B cell (primary cell): ENCODE measurements around the gene NUP93. TPM values are rescaled to one million over a fixed set of nuclear protein-coding genes. Genes with fewer than 3 reads are reported as not detected.

Experiments
- ATAC-seq: fragments of 200-7000 bp; cut with Tn5 transposase; one replicate; pipeline ENCODE4 v1.10.0; 2021; ENCODE audit warnings: low read depth, mild to moderate bottlenecking, moderate number of reproducible peaks, moderate library complexity
- CTCF ChIA-PET: fragments of 350-600 bp; sonication (Branson Sonifier 250); formaldehyde crosslinking; loops from one replicate; lab custom pipeline; 2021; ENCODE audit warnings: antibody characterized with exemption, inconsistent platforms; lab: Charles Lee
- POLR2A ChIA-PET: fragments of 350-600 bp; sonication (Branson Sonifier 250); formaldehyde crosslinking; loops from one replicate; lab custom pipeline; 2021; ENCODE audit warnings: antibody characterized with exemption; lab: Charles Lee
- DNase-seq: peaks from one replicate; pipeline ENCODE4 v3.0.0; 2013
- H2AFZ ChIP-seq: 2 replicates; pipeline ENCODE4 v1.6.1; 2012; ENCODE audit warnings: mild to moderate bottlenecking, low read depth, low read length; ENCODE audit not compliant: insufficient read depth, poor library complexity, severe bottlenecking
- H3K27ac ChIP-seq, 2 donors: 1 replicate in 1 of 2; 2 replicates in 1 of 2; pipeline ENCODE4 v1.5.1; 2012 to 2013; ENCODE audit warnings: low read length in 2 of 2, mild to moderate bottlenecking in 2 of 2, moderate library complexity in 1 of 2
- H3K27me3 ChIP-seq, 4 experiments: fragments of 200-600 bp in 1 of 4; sonication (generic) in 1 of 4; replicated peaks in 1 of 4; 1 replicate in 2 of 4; 2 replicates in 2 of 4; pipeline versions ENCODE4 v1.6.1 to v1.7.0; 2013 to 2016; ENCODE audit warnings: low read length in 3 of 4, mild to moderate bottlenecking in 2 of 4, mixed read lengths in 1 of 4, moderate library complexity in 1 of 4; ENCODE audit not compliant: insufficient read depth in 4 of 4, control insufficient read depth in 3 of 4; ENCODE audit errors: control extremely low read depth in 1 of 4
- H3K36me3 ChIP-seq, 2 experiments: replicated peaks in 1 of 2; 1 replicate in 1 of 2; 2 replicates in 1 of 2; pipeline versions ENCODE4 v1.6.1 to v1.7.1; 2013; ENCODE audit warnings: low read length in 1 of 2; ENCODE audit not compliant: insufficient read depth in 2 of 2, control insufficient read depth in 1 of 2; ENCODE audit errors: control extremely low read depth in 1 of 2, extremely low read depth in 1 of 2
- H3K4me1 ChIP-seq, 2 donors: fragments of 200-600 bp in 1 of 2; sonication (generic) in 1 of 2; 1 replicate in 1 of 2; 2 replicates in 1 of 2; pipeline versions ENCODE4 v1.5.1 to v1.6.1; 2013 to 2017; ENCODE audit warnings: low read length in 2 of 2; ENCODE audit not compliant: control insufficient read depth in 2 of 2, insufficient read depth in 2 of 2
- H3K4me2 ChIP-seq: replicated peaks from 2 replicates; pipeline ENCODE3; 2012; ENCODE audit warnings: mild to moderate bottlenecking, low read depth, low read length; ENCODE audit not compliant: poor library complexity, severe bottlenecking
- H3K4me3 ChIP-seq, 5 experiments: fragments of 200-600 bp in 1 of 5; sonication (generic) in 1 of 5; 1 replicate in 3 of 5; 2 replicates in 2 of 5; pipeline versions ENCODE4 v1.5.1 to v1.7.0; 2011 to 2016; ENCODE audit warnings: low read length in 4 of 5, mild to moderate bottlenecking in 4 of 5, low read depth in 2 of 5, control low read depth in 1 of 5, moderate library complexity in 1 of 5; ENCODE audit not compliant: insufficient read depth in 1 of 5; ENCODE audit errors: control extremely low read depth in 1 of 5, extremely low read depth in 1 of 5
- H3K79me2 ChIP-seq: fragments of 200-600 bp; sonication (generic); one replicate; pipeline ENCODE4 v1.6.0; 2016; ENCODE audit warnings: low read length; ENCODE audit not compliant: control insufficient read depth, insufficient read depth
- H3K9ac ChIP-seq: fragments of 200-600 bp; sonication (generic); 2 replicates; pipeline ENCODE4 v1.6.1; 2017; ENCODE audit warnings: mild to moderate bottlenecking, low read length, moderate library complexity
- H3K9me3 ChIP-seq, 3 donors: one replicate each; pipeline versions ENCODE4 v1.6.1 to v1.7.1; 2013; ENCODE audit warnings: low read length in 2 of 3; ENCODE audit not compliant: control insufficient read depth in 2 of 3, insufficient read depth in 1 of 3; ENCODE audit errors: control extremely low read depth in 1 of 3
- H4K20me1 ChIP-seq: 2 replicates; pipeline ENCODE4 v1.6.0; 2012; ENCODE audit warnings: mild to moderate bottlenecking, low read length; ENCODE audit not compliant: insufficient read depth, control insufficient read depth, poor library complexity, severe bottlenecking
- H3K27ac Mint-ChIP-seq: one replicate; pipeline ENCODE4 v1.8.0; 2021; ENCODE audit warnings: mixed read lengths
- H3K27me3 Mint-ChIP-seq: one replicate; pipeline ENCODE4 v1.8.0; 2021; ENCODE audit warnings: mixed read lengths
- H3K4me1 Mint-ChIP-seq: one replicate; pipeline ENCODE4 v1.8.0; 2021; ENCODE audit warnings: mixed read lengths
- H3K4me3 Mint-ChIP-seq: one replicate; pipeline ENCODE4 v1.8.0; 2021; ENCODE audit warnings: mixed read lengths
- H3K9me3 Mint-ChIP-seq: one replicate; pipeline ENCODE4 v1.8.0; 2022; ENCODE audit warnings: mixed read lengths; ENCODE audit not compliant: insufficient read depth
- EZH2 ChIP-seq: IDR thresholded peaks from 2 replicates; pipeline ENCODE4 v1.6.1; 2012; ENCODE audit warnings: borderline replicate concordance, low read depth, mild to moderate bottlenecking, moderate library complexity, low read length; ENCODE audit not compliant: insufficient read depth, poor library complexity, severe bottlenecking
- WGBS: methylation state at CpG from one replicate; pipeline ENCODE4 v1.1.5; 2013; ENCODE audit warnings: missing lambda C conversion rate; ENCODE audit not compliant: insufficient coverage; 5-methylcytosine and 5-hydroxymethylcytosine counted together
- intact Hi-C: fragments of 100-400 bp; cut with micrococcal nuclease; formaldehyde crosslinking; loops from one replicate; pipeline ENCODE4 v1.10.0; 2022
- polyA plus RNA-seq: library from polyadenylated mRNA; depleted of rRNA; stranded (reverse); fragments of >200 nt; gene quantifications from 2 replicates; pipeline ENCODE4 v1.2.3, GENCODE V29; 2012
- total RNA-seq, 2 donors: library from RNA; stranded (reverse); fragments of 120-200 nt in 1 of 2; gene quantifications; 1 replicate in 1 of 2; 2 replicates in 1 of 2; pipeline versions ENCODE4 v1.2.3 to v1.2.4, GENCODE V29; 2013 to 2022
- TF ChIP-seq, protein P1 (sequence below): fragments of 200-600 bp; IDR thresholded peaks from one replicate; pipeline ENCODE4 v1.8.0; 2022; ENCODE audit warnings: antibody characterized with exemption, mild to moderate bottlenecking

The NUP93 gene
- total and polyA plus RNA-seq, 2 donors (not counting 1 experiment from before 2014, with no cell fraction given): 23.6 to 64.6 TPM

DNA sequence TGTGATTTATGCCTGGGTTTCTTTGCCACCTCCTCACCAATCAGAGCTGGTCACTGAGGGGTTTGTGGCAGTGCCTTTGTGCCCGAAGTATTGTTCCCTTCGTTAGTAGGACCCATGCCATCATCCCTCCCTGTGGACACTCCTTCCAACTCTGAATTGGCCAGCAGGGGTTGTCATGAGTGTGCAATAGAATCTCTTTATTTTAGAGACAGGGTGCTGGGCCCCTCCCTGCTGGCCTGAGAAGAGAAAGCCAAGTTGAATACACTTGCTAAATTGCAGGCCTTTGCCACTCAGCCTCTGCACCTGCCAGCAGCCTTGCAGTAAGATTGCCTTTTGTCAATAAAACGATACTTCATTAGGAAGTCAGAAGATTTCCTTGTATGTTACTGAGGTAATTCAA lies 94.4 kb downstream of the NUP93 start:
- POLR2A ChIA-PET: interaction anchor here (0.6 kb wide), 1 partner anchor 427 kb away, joined by 4 read pairs; no protein-coding TSS in a partner anchor
- H2AFZ ChIP-seq: no peak overlapping the region
- H3K27me3 ChIP-seq: no peaks in the 10 kb centered on the region
- no peak for DNase-seq
- no peak overlapping the region for H3K4me2 ChIP-seq
- peaks cover 4 to 65% of the 10 kb centered on the region in 2 experiments for H3K36me3 ChIP-seq
- no peak overlapping the region for H3K4me3 ChIP-seq
- no peak for ATAC-seq
- H3K4me1 Mint-ChIP-seq: no peaks in the 10 kb centered on the region
- H3K27ac Mint-ChIP-seq: no peak overlapping the region
- H3K9ac ChIP-seq: no peak overlapping the region
- H4K20me1 ChIP-seq: no peaks in the 10 kb centered on the region
- TF ChIP-seq, protein P1, sequence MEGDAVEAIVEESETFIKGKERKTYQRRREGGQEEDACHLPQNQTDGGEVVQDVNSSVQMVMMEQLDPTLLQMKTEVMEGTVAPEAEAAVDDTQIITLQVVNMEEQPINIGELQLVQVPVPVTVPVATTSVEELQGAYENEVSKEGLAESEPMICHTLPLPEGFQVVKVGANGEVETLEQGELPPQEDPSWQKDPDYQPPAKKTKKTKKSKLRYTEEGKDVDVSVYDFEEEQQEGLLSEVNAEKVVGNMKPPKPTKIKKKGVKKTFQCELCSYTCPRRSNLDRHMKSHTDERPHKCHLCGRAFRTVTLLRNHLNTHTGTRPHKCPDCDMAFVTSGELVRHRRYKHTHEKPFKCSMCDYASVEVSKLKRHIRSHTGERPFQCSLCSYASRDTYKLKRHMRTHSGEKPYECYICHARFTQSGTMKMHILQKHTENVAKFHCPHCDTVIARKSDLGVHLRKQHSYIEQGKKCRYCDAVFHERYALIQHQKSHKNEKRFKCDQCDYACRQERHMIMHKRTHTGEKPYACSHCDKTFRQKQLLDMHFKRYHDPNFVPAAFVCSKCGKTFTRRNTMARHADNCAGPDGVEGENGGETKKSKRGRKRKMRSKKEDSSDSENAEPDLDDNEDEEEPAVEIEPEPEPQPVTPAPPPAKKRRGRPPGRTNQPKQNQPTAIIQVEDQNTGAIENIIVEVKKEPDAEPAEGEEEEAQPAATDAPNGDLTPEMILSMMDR: no peak
- TF ChIP-seq EZH2: no peak
- CTCF ChIA-PET: no interaction called here
- 100% methylated on average over 1 of the region's 3 CpGs for WGBS
- intact Hi-C loops: no loop called here
- no peaks in the 10 kb centered on the region for H3K9me3 Mint-ChIP-seq
- H3K4me3 Mint-ChIP-seq: no peak overlapping the region
- no peaks in the 10 kb centered on the region for H3K4me1 ChIP-seq
- no peaks in the 10 kb centered on the region for H3K27me3 Mint-ChIP-seq
- H3K79me2 ChIP-seq: no peaks in the 10 kb centered on the region
- no peak overlapping the region for H3K27ac ChIP-seq
- no peaks in the 10 kb centered on the region for H3K9me3 ChIP-seq

DNA sequence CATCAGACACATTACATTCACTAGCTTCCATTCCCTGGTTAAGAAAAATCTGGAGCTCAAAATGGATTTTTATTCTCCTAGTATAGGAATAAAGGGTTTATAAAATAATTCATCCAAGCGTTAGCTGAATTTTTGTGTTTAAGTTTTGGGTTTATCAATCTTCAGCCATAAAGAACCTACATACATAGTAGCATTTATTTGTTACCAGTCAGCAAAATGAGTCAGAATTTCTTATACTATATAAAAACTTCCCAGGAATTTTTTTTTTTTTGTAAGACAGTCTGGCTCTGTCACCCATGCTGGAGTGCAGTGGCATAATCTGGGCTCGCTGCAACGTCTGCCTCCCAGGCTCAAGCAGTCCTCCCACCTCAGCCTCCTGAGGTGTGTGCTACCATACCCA lies 94.9 kb downstream of the NUP93 start:
- no peaks in the 10 kb centered on the region for H3K4me1 Mint-ChIP-seq
- DNase-seq: no peak
- no peak for TF ChIP-seq EZH2
- TF ChIP-seq, protein P1: no peak
- no peaks in the 10 kb centered on the region for H3K9me3 Mint-ChIP-seq
- no peak overlapping the region for H3K27ac ChIP-seq
- no peak for ATAC-seq
- no peak overlapping the region for H3K4me3 ChIP-seq
- H3K36me3 ChIP-seq: peaks cover 4 to 60% of the 10 kb centered on the region in 2 experiments
- H3K27me3 Mint-ChIP-seq: no peaks in the 10 kb centered on the region
- WGBS: no CpG with 5 or more reads among the region's 3 CpGs
- no peaks in the 10 kb centered on the region for H3K79me2 ChIP-seq
- no peak overlapping the region for H3K27ac Mint-ChIP-seq
- H3K4me3 Mint-ChIP-seq: no peak overlapping the region
- no peaks in the 10 kb centered on the region for H3K4me1 ChIP-seq
- no peak overlapping the region for H3K4me2 ChIP-seq
- CTCF ChIA-PET: interaction anchor here (0.7 kb wide), 1 partner anchor 37 kb away, joined by 4 read pairs; no protein-coding TSS in a partner anchor
- H3K9ac ChIP-seq: no peak overlapping the region
- H3K27me3 ChIP-seq: no peaks in the 10 kb centered on the region
- H3K9me3 ChIP-seq: no peaks in the 10 kb centered on the region
- H4K20me1 ChIP-seq: no peaks in the 10 kb centered on the region
- H2AFZ ChIP-seq: no peak overlapping the region
- intact Hi-C loops: no loop called here
- POLR2A ChIA-PET: interaction anchor here (0.6 kb wide), 1 partner anchor 426 kb away, joined by 4 read pairs; no protein-coding TSS in a partner anchor
